Gastroesophageal sphincter (tissue), 3 donors: ENCODE data around the gene SYNRG.

ENCODE experiments used
- CTCF ChIP-seq, 4 experiments: fragments of 200-600 bp in 2 of 4; fragments of 450-650 bp in 2 of 4; sonication (generic) in 1 of 4; IDR thresholded peaks; one replicate each; pipeline ENCODE4 v1.5.1; 2017 to 2019; ENCODE audit warnings: antibody characterized with exemption in 4 of 4, mild to moderate bottlenecking in 2 of 4, moderate library complexity in 2 of 4
- POLR2A ChIP-seq, 2 donors: fragments of 450-650 bp; IDR thresholded peaks; one replicate each; pipeline ENCODE4 v1.6.1; 2017; ENCODE audit warnings: antibody characterized with exemption in 2 of 2, mild to moderate bottlenecking in 2 of 2, moderate library complexity in 1 of 2
- POLR2AphosphoS5 ChIP-seq: sonication (generic); formaldehyde crosslinking; IDR thresholded peaks from one replicate; pipeline ENCODE4 v1.6.1; 2017; ENCODE audit warnings: antibody characterized with exemption

- TF ChIP-seq POLR2AphosphoS5 = no peak
- no peak for TF ChIP-seq CTCF (IDR thresholded peaks at IDR 0.05)
- no peak for TF ChIP-seq POLR2A (IDR thresholded peaks at IDR 0.05)
Measured at GRCh38 chr17:37502009-37502936, 106.9 kb downstream of the SYNRG start.
